Measurements from ENCODE around the gene WFDC1.

- TF ChIP-seq, protein P1, sequence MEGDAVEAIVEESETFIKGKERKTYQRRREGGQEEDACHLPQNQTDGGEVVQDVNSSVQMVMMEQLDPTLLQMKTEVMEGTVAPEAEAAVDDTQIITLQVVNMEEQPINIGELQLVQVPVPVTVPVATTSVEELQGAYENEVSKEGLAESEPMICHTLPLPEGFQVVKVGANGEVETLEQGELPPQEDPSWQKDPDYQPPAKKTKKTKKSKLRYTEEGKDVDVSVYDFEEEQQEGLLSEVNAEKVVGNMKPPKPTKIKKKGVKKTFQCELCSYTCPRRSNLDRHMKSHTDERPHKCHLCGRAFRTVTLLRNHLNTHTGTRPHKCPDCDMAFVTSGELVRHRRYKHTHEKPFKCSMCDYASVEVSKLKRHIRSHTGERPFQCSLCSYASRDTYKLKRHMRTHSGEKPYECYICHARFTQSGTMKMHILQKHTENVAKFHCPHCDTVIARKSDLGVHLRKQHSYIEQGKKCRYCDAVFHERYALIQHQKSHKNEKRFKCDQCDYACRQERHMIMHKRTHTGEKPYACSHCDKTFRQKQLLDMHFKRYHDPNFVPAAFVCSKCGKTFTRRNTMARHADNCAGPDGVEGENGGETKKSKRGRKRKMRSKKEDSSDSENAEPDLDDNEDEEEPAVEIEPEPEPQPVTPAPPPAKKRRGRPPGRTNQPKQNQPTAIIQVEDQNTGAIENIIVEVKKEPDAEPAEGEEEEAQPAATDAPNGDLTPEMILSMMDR (IDR thresholded peaks at IDR 0.05; ENCODE audit: insufficient read depth, low read length), result no peak
- TF ChIP-seq GABPA (IDR thresholded peaks at IDR 0.05; ENCODE audit: low read depth) (no peak), SPI1 (IDR thresholded peaks at IDR 0.05; ENCODE audit: borderline replicate concordance, low read depth) (no peak), POLR2AphosphoS5 (IDR thresholded peaks at IDR 0.05; ENCODE audit: low read depth) (no peak)
- TF ChIP-seq, protein P2, sequence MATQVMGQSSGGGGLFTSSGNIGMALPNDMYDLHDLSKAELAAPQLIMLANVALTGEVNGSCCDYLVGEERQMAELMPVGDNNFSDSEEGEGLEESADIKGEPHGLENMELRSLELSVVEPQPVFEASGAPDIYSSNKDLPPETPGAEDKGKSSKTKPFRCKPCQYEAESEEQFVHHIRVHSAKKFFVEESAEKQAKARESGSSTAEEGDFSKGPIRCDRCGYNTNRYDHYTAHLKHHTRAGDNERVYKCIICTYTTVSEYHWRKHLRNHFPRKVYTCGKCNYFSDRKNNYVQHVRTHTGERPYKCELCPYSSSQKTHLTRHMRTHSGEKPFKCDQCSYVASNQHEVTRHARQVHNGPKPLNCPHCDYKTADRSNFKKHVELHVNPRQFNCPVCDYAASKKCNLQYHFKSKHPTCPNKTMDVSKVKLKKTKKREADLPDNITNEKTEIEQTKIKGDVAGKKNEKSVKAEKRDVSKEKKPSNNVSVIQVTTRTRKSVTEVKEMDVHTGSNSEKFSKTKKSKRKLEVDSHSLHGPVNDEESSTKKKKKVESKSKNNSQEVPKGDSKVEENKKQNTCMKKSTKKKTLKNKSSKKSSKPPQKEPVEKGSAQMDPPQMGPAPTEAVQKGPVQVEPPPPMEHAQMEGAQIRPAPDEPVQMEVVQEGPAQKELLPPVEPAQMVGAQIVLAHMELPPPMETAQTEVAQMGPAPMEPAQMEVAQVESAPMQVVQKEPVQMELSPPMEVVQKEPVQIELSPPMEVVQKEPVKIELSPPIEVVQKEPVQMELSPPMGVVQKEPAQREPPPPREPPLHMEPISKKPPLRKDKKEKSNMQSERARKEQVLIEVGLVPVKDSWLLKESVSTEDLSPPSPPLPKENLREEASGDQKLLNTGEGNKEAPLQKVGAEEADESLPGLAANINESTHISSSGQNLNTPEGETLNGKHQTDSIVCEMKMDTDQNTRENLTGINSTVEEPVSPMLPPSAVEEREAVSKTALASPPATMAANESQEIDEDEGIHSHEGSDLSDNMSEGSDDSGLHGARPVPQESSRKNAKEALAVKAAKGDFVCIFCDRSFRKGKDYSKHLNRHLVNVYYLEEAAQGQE (IDR thresholded peaks at IDR 0.05; ENCODE audit: insufficient replicate concordance, low read depth), result no peak
Measured at GRCh38 chr16:84288902-84289301, 5.8 kb upstream of the WFDC1 start.

All from HL-60 (cell line).